ENCODE measurements around the gene CHRNE. TPM values are rescaled to one million over a fixed set of nuclear protein-coding genes. Genes with fewer than 3 reads are reported as not detected.

CHRNE gene
- total RNA-seq, 4 donors from 2014 or later: 0.53 to 5.2 (median 3.6) TPM

DNA sequence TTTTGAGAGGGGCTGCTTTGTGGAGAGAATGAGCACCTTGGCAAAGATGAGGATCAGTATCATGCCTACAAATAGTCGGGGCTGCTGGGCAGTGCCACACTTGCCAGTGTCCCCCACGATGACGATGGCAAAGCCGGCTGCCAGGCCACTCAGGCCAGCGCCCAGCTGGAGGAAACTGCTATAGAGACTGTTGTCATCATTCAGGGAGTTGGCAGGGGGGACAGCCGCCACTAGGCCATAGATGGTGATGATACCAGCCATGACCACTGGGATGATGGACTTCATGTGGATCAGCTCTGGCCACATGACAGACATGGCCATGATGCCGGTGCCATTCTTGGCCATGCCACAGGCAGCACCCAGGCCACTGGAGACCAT lies 46.0 kb downstream of the CHRNE start:
- DNase-seq (ENCODE audit: low spot score in 2 of 2): no peak
- 90 to 97% methylated on average over 7 of the region's 7 CpGs for WGBS, 2 donors
- intact Hi-C loops (cut with DNase I; ENCODE audit: low total_unique reads): no loop called here

DNA sequence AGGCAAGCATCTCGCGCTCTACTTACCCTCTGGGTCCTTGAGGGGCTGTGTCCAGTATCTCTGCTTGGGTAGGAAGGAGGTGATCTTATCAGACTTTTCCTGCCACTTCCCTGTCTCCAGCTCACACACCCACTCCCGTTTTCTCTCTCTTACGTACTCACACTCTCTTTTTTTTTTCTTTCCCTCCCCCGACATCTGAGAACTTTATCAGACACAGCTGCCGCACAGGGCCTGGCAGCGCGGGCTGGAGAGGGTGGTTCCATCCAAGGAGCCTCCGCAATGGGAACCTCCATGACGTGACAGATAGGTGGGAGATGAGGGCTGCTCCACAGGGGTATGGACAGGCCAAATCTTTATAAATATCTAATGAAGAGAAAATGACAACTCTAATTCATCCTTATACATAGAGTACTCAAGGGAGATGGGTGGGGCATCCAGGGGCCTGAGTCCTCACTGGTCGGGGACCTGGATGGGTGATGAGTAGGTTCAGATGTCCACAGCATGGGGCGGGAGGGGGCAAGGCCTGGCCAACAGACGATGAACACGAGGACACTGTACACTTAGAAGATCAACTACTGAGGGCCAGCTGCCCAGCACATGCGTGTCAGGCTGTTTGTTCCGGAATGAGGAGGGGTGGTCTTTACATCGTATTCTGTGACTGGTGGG lies 46.5 kb downstream of the CHRNE start:
- no peak overlapping the region for H3K4me3 ChIP-seq (ENCODE audit: low read depth, poor library complexity, severe bottlenecking)
- TF ChIP-seq, protein P1, sequence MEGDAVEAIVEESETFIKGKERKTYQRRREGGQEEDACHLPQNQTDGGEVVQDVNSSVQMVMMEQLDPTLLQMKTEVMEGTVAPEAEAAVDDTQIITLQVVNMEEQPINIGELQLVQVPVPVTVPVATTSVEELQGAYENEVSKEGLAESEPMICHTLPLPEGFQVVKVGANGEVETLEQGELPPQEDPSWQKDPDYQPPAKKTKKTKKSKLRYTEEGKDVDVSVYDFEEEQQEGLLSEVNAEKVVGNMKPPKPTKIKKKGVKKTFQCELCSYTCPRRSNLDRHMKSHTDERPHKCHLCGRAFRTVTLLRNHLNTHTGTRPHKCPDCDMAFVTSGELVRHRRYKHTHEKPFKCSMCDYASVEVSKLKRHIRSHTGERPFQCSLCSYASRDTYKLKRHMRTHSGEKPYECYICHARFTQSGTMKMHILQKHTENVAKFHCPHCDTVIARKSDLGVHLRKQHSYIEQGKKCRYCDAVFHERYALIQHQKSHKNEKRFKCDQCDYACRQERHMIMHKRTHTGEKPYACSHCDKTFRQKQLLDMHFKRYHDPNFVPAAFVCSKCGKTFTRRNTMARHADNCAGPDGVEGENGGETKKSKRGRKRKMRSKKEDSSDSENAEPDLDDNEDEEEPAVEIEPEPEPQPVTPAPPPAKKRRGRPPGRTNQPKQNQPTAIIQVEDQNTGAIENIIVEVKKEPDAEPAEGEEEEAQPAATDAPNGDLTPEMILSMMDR (IDR thresholded peaks at IDR 0.05): no peak
- TF ChIP-seq POLR2A (IDR thresholded peaks at IDR 0.05): no peak
- 53 to 69% methylated on average over 17 of the region's 17 CpGs for WGBS, 2 donors
- no peak for DNase-seq (ENCODE audit: low spot score in 2 of 2)
- intact Hi-C loops (cut with DNase I; ENCODE audit: low total_unique reads): no loop called here

More for the DNA sequence above, 46.0 kb downstream of the CHRNE start:
- no peak overlapping the region for H3K4me3 ChIP-seq (ENCODE audit: low read depth, poor library complexity, severe bottlenecking)
- TF ChIP-seq, protein P1 (IDR thresholded peaks at IDR 0.05): no peak
- TF ChIP-seq POLR2A (IDR thresholded peaks at IDR 0.05): no peak

DNA sequence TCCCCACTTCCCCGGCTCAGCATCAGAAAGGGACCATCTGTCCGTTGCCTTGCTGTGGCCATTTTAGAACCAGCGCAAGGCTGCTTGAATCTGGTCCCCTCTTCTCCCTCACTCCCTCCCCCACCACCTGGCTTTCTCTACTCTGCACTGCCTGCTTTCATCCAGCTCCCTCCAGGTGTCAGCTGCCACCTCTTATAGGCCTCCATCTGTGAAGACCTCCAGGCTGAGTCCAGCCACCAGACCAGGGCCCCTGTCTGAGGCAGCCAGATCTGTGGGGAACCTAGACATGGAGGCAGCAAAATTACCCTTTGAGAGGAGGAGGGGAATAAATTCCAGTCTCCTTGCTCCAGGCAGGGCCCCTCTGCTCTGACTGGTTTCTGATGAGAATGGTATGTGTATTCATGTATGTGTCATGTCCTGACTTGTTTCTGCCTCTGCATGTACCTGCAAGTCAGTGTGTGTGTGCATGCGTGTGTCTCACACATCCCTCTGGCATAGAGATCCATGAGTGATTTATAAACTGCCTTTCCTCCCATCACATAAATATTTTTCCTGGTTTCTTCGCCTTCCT lies 48.7 kb downstream of the CHRNE start:
- TF ChIP-seq, protein P1 (IDR thresholded peaks at IDR 0.05): no peak
- TF ChIP-seq POLR2A (IDR thresholded peaks at IDR 0.05): no peak
- intact Hi-C loops (cut with DNase I; ENCODE audit: low total_unique reads): no loop called here
- peak in 1 of 2 donors; percentile 66 for DNase-seq (ENCODE audit: low spot score in 2 of 2)
- H3K4me3 ChIP-seq (ENCODE audit: low read depth, poor library complexity, severe bottlenecking): no peak overlapping the region
- 48 to 61% methylated on average over 5 of the region's 5 CpGs for WGBS, 2 donors

DNA sequence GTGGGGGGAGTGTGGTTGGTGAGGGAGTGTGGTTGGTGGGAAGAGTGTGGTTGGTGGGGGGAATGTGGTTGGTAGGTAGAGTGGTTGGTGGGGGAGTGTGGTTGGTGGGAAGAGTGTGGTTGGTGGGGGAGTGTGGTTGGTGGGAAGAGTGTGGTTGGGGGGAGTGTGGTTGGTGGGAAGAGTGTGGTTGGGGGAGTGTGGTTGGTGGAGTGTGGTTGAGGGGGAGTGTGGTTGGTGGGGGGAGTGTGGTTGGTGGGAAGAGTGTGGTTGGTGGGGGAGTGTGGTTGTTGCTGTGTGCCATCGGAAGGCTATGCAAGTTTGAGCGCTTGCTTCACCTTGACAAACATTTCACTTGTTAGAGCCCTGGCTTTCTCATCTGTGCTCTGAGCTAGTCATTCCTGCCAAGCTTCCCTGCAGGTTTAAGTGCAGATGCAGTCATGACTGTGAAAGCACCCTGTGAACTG lies 49.7 kb downstream of the CHRNE start:
- no peak for TF ChIP-seq POLR2A (IDR thresholded peaks at IDR 0.05)
- TF ChIP-seq, protein P1 (IDR thresholded peaks at IDR 0.05): no peak
- intact Hi-C loops (cut with DNase I; ENCODE audit: low total_unique reads): no loop called here
- 38 to 64% methylated on average over 2 of the region's 2 CpGs for WGBS, 2 donors
- no peak for DNase-seq (ENCODE audit: low spot score in 2 of 2)
- no peak overlapping the region for H3K4me3 ChIP-seq (ENCODE audit: low read depth, poor library complexity, severe bottlenecking)

DNA sequence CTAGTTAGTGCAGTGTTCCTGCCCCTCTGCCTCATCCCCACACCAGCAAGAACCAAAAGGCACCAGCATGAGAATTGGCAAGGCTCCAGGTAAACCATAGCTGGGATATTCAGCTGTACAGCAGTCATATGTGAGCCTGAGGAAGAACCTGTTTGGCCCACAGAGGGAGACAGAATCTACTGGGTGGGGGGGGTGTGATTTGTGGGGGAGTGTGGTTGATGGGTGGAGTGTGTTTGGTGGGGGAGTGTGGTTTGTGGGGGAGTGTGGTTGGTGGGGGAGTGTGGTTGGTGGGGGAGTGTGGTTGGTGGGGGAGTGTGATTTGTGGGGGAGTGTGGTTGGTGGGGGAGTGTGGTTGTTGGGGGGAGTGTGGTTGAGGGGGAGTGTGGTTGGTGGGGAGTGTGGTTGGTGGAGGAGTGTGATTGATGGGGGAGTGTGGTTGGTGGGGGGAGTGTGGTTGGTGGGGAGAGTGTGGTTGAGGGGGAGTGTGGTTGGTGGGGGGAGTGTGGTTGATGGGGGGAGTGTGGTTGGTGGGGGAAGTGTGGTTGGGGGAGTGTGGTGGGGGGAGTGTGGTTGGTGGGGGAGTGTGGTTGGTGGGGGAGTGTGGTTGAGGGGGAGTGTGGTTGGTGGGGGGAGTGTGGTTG lies 50.2 kb downstream of the CHRNE start:
- TF ChIP-seq POLR2A (IDR thresholded peaks at IDR 0.05): no peak
- TF ChIP-seq, protein P1 (IDR thresholded peaks at IDR 0.05): no peak
- no peak for DNase-seq (ENCODE audit: low spot score in 2 of 2)
- intact Hi-C loops (cut with DNase I; ENCODE audit: low total_unique reads): no loop called here
- no peak overlapping the region for H3K4me3 ChIP-seq (ENCODE audit: low read depth, poor library complexity, severe bottlenecking)

Data from lower leg skin (tissue), 4 donors.